CD4-positive, alpha-beta T cell (primary cell): Measurements from ENCODE around the gene IER5. TPM values are rescaled to one million over a fixed set of nuclear protein-coding genes. Genes with fewer than 3 reads are reported as not detected.

Experiments used
- ATAC-seq: fragments of 200-7000 bp; cut with Tn5 transposase; one replicate; pipeline ENCODE4 v1.10.0; 2022; ENCODE audit warnings: mild to moderate bottlenecking; ENCODE audit not compliant: poor library complexity
- CTCF ChIA-PET: fragments of 350-600 bp; sonication (Branson Sonifier 250); formaldehyde crosslinking; loops from one replicate; lab custom pipeline; 2021; ENCODE audit warnings: antibody characterized with exemption, inconsistent platforms; lab: Charles Lee
- POLR2A ChIA-PET: fragments of 350-600 bp; sonication (Branson Sonifier 250); formaldehyde crosslinking; loops from one replicate; lab custom pipeline; 2021; ENCODE audit warnings: antibody characterized with exemption, inconsistent platforms; lab: Charles Lee
- DNase-seq, 14 experiments: peaks; one replicate each; pipeline ENCODE4 v3.0.0-alpha.2; 2013 to 2020; ENCODE audit warnings: mixed read lengths in 2 of 14
- H3K27ac ChIP-seq, 2 donors: one replicate each; pipeline versions ENCODE4 v1.5.1 to v1.7.0; 2013; ENCODE audit warnings: low read length in 2 of 2, low read depth in 1 of 2, mild to moderate bottlenecking in 1 of 2
- H3K27me3 ChIP-seq, 2 experiments: 1 replicate in 1 of 2; 2 replicates in 1 of 2; pipeline versions ENCODE4 v1.6.1 to v1.7.0; 2013; ENCODE audit warnings: low read length in 2 of 2, control low read depth in 1 of 2, mild to moderate bottlenecking in 1 of 2, moderate library complexity in 1 of 2; ENCODE audit not compliant: insufficient read depth in 2 of 2, control insufficient read depth in 1 of 2
- H3K36me3 ChIP-seq: one replicate; pipeline ENCODE4 v1.6.1; 2013; ENCODE audit warnings: low read length, control low read depth; ENCODE audit not compliant: insufficient read depth
- H3K4me1 ChIP-seq: one replicate; pipeline ENCODE4 v1.6.1; 2013; ENCODE audit warnings: low read length, control low read depth; ENCODE audit not compliant: insufficient read depth
- H3K4me3 ChIP-seq: one replicate; pipeline ENCODE4 v1.5.1; 2013; ENCODE audit warnings: mild to moderate bottlenecking, low read length, moderate library complexity
- H3K9me3 ChIP-seq, 2 experiments: 1 replicate in 1 of 2; 2 replicates in 1 of 2; pipeline versions ENCODE4 v1.6.1 to v1.7.0; 2013; ENCODE audit warnings: low read length in 2 of 2, mild to moderate bottlenecking in 2 of 2, control low read depth in 1 of 2, moderate library complexity in 1 of 2; ENCODE audit not compliant: control insufficient read depth in 1 of 2, insufficient read depth in 1 of 2
- H3K27ac Mint-ChIP-seq: one replicate; pipeline ENCODE4 v1.8.0; 2020; ENCODE audit warnings: mixed read lengths
- H3K27me3 Mint-ChIP-seq: one replicate; pipeline ENCODE4 v1.8.0; 2021; ENCODE audit warnings: mixed read lengths
- H3K36me3 Mint-ChIP-seq: one replicate; pipeline ENCODE4 v1.8.0; 2021; ENCODE audit warnings: low read depth, mixed read lengths
- H3K4me1 Mint-ChIP-seq: one replicate; pipeline ENCODE4 v1.8.0; 2021; ENCODE audit warnings: low read depth, mixed read lengths
- H3K4me3 Mint-ChIP-seq: one replicate; pipeline ENCODE4 v1.8.0; 2020; ENCODE audit warnings: mild to moderate bottlenecking, mixed read lengths
- H3K9me3 Mint-ChIP-seq: one replicate; pipeline ENCODE4 v1.8.0; 2020; ENCODE audit warnings: mixed read lengths
- CTCF ChIP-seq: fragments of 200-600 bp; IDR thresholded peaks from one replicate; pipeline ENCODE4 v1.8.0; 2022; ENCODE audit warnings: antibody characterized with exemption, mild to moderate bottlenecking
- intact Hi-C, 2 experiments: fragments of 100-400 bp; cut with DNase I in 1 of 2; cut with micrococcal nuclease in 1 of 2; formaldehyde crosslinking; loops; one replicate each; pipeline versions ENCODE4 v1.15.1 to v1.9.0; 2023 to 2025; cut with DNase I, micrococcal nuclease
- total RNA-seq, 174 experiments: library from RNA in 2 of 174; stranded (reverse) in 2 of 174; gene quantifications; one replicate each; pipeline ENCODE4 v1.2.3 and lab custom pipeline; 2021 to 2026

The IER5 gene
- total RNA-seq, 2 experiments from 2014 or later = 53.8 to 54.1 TPM

GRCh38 chr1:181049378-181049777, 39.1 kb upstream of the IER5 start:
- no peaks in the 10 kb centered on the region for H3K9me3 ChIP-seq
- H3K36me3 ChIP-seq = peaks cover 47% of the 10 kb centered on the region
- H3K27ac ChIP-seq = no peak overlapping the region
- no peaks in the 10 kb centered on the region for H3K27me3 Mint-ChIP-seq
- H3K36me3 Mint-ChIP-seq = peaks cover 58% of the 10 kb centered on the region
- intact Hi-C loops = no loop called here
- peaks cover 4% of the 10 kb centered on the region for H3K4me1 ChIP-seq
- POLR2A ChIA-PET = no interaction called here
- CTCF ChIA-PET = no interaction called here
- TF ChIP-seq CTCF = no peak
- H3K9me3 Mint-ChIP-seq = no peaks in the 10 kb centered on the region
- H3K4me3 ChIP-seq = no peak overlapping the region
- H3K4me1 Mint-ChIP-seq = peaks cover 8% of the 10 kb centered on the region
- no peaks in the 10 kb centered on the region for H3K27me3 ChIP-seq
- H3K27ac Mint-ChIP-seq = no peak overlapping the region
- DNase-seq (no peak), ATAC-seq (no peak)
- H3K4me3 Mint-ChIP-seq = no peak overlapping the region

GRCh38 chr1:181050922-181051321, 37.6 kb upstream of the IER5 start:
- ChIA-PET POLR2A (no interaction called here), CTCF (no interaction called here)
- no peaks in the 10 kb centered on the region for H3K9me3 ChIP-seq
- no peak for ATAC-seq
- peaks cover 47% of the 10 kb centered on the region for H3K36me3 ChIP-seq
- H3K27me3 ChIP-seq = no peaks in the 10 kb centered on the region
- no peak overlapping the region for H3K27ac Mint-ChIP-seq
- peaks cover 64% of the 10 kb centered on the region for H3K36me3 Mint-ChIP-seq
- no peaks in the 10 kb centered on the region for H3K4me1 ChIP-seq
- no peaks in the 10 kb centered on the region for H3K27me3 Mint-ChIP-seq
- H3K27ac ChIP-seq = no peak overlapping the region
- no peaks in the 10 kb centered on the region for H3K9me3 Mint-ChIP-seq
- intact Hi-C loops = no loop called here
- no peaks in the 10 kb centered on the region for H3K4me1 Mint-ChIP-seq
- no peak overlapping the region for H3K4me3 Mint-ChIP-seq
- H3K4me3 ChIP-seq = no peak overlapping the region
- TF ChIP-seq CTCF = no peak
- no peak for DNase-seq

- POLR2A ChIA-PET = no interaction called here
- TF ChIP-seq CTCF = no peak
- H3K9me3 ChIP-seq = peaks cover 8 to 13% of the 10 kb centered on the region in 2 experiments
- H3K27ac ChIP-seq = no peak overlapping the region
- H3K4me1 Mint-ChIP-seq = peaks cover 4% of the 10 kb centered on the region
- H3K4me3 ChIP-seq = no peak overlapping the region
- H3K36me3 Mint-ChIP-seq = peaks cover 76% of the 10 kb centered on the region
- no peak overlapping the region for H3K27ac Mint-ChIP-seq
- H3K27me3 ChIP-seq = no peaks in the 10 kb centered on the region
- intact Hi-C loops = no loop called here
- no peak for ATAC-seq
- H3K36me3 ChIP-seq = peaks cover 31% of the 10 kb centered on the region
- no peaks in the 10 kb centered on the region for H3K9me3 Mint-ChIP-seq
- H3K27me3 Mint-ChIP-seq = no peaks in the 10 kb centered on the region
- no peak overlapping the region for H3K4me3 Mint-ChIP-seq
- H3K4me1 ChIP-seq = no peaks in the 10 kb centered on the region
- DNase-seq = no peak
- CTCF ChIA-PET = interaction anchor here (2.3 kb wide), 1 partner anchor 19 kb away, joined by 11 read pairs; no protein-coding TSS in a partner anchor
These were observed 31.9 kb upstream of the IER5 start for GRCh38 chr1:181056560-181056959.
